LNCaP clone FGC (cell line): ENCODE measurements around the gene BLMH.

Experiments
- DNase-seq: peaks from one replicate; pipeline ENCODE4 v3.0.0-alpha.2; 2011; ENCODE audit warnings: low read depth
- H3K4me3 ChIP-seq: 2 replicates; pipeline ENCODE4 v1.5.1; 2011; ENCODE audit warnings: mild to moderate bottlenecking, low read depth, low read length, control low read depth
- TF ChIP-seq, protein P1 (sequence below): IDR thresholded peaks from 2 replicates; pipeline ENCODE4 v1.5.1; 2012; ENCODE audit warnings: mild to moderate bottlenecking; ENCODE audit not compliant: control insufficient read depth, insufficient read depth; ENCODE audit errors: extremely low read depth

The BLMH gene

DNA sequence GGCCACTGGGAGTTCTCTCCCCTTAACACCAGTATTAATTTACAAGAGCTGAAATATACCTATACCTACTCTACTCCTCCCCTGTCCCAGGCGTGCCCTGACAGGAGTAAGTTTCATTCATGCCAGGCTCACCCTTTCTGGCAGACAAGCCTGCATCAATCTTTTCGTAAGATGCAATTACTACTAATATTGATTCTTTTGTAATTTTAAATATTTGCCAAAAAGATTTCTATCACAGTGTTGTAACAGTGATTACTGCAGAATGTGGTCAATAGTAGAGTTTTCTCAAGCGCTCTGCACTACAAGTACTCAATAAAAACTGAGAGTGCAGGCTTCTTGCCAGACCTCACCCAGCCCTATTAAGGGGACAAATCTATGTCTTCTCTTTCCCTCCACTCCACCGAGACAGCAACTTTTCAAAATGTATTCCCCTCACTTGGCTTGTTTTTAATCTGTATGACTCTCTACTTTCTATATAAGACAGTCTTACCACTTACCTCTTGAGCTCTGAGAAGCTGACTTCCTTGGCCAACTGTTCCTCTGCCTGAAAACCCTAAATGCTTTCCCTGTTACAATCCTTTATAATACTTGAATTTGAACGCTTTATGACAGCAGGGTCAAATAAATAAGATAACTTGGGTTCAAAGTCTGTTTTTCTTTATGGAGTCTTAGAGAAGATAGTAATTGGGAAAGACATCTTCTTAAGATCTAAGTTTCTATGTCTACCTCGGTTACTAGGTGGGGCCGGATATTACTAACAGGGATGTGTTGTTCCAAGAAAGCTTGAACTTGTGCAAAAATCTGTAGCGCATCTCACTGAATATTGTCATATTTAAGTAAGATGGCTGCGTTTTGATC, 42.0 kb upstream of the BLMH start, which contains the start of gene TMIGD1:
TMIGD1 (minus strand) TSS at position 555 of the 858 bp plus-strand sequence. CDS start 1,924 bp downstream, outside the sequence.
- no peak for DNase-seq
- TF ChIP-seq, protein P1, sequence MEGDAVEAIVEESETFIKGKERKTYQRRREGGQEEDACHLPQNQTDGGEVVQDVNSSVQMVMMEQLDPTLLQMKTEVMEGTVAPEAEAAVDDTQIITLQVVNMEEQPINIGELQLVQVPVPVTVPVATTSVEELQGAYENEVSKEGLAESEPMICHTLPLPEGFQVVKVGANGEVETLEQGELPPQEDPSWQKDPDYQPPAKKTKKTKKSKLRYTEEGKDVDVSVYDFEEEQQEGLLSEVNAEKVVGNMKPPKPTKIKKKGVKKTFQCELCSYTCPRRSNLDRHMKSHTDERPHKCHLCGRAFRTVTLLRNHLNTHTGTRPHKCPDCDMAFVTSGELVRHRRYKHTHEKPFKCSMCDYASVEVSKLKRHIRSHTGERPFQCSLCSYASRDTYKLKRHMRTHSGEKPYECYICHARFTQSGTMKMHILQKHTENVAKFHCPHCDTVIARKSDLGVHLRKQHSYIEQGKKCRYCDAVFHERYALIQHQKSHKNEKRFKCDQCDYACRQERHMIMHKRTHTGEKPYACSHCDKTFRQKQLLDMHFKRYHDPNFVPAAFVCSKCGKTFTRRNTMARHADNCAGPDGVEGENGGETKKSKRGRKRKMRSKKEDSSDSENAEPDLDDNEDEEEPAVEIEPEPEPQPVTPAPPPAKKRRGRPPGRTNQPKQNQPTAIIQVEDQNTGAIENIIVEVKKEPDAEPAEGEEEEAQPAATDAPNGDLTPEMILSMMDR = no peak

DNA sequence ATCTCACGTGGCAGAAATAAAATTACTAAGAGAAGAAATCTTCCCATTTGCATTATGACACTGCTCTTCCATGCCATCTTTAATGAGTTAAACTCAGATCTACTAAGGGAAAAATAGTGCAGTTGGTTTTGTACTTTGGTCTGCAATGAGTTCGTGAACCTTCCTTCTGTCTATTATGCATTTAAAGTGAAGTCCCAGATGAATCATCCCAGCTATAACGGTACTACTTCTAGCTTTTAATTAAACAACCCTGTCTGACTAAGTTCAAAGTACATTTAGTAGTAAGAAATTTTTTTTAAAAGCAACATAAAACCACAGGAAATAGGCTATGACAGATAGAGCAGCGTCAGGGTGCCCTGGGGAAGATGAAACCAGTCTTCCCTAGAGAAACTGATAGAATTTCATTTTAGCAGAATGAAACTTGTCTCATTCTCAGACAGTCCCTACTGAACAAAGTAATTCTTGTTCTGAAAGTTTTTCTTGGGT, 40.4 kb upstream of the BLMH start:
- H3K4me3 ChIP-seq = no peak overlapping the region
- TF ChIP-seq, protein P1 = no peak
- no peak for DNase-seq

More for the DNA sequence above, 42.0 kb upstream of the BLMH start, which contains the start of gene TMIGD1:
- no peak within 1 kb of the TSS for H3K4me3 ChIP-seq

DNA sequence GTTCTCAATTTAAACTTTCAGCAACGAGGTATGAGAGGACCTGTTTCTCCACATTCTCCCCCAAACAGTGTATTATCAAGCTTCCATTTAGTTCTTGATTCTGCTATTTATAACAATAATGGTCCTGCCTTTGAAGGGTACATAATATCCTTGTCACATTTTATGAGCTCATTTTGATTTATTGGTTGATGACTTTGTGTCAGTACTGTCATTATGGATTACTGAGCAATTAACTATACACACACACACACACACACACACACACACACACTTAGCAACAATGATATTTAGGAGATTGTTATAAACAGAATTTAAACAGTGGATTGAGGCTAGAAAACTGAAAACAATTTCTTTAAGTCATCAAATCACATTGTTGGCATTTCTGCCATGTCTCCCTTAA, 35.1 kb upstream of the BLMH start:
- TF ChIP-seq, protein P1 = no peak
- no peak for DNase-seq
- no peak overlapping the region for H3K4me3 ChIP-seq

DNA sequence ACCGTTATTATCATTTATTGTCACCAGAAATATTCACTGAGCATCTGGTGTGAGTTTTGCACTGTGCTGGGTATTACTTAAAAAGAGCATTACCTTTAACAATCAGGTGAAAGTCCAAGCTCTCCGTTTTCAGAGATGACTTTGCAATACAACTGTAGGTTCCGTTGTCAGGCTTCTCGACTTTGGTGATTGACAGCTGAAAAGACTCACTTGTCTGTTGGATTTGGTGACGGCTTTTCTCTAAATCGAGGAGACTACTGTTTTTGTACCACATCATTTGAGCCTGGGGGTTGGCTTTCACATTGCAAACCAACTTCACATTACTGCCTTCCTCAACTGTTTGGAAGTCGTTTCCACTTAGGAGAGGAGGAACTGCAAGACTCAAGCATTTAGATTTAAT, 33.0 kb upstream of the BLMH start:
- TF ChIP-seq, protein P1 = no peak
- DNase-seq = no peak
- no peak overlapping the region for H3K4me3 ChIP-seq

DNA sequence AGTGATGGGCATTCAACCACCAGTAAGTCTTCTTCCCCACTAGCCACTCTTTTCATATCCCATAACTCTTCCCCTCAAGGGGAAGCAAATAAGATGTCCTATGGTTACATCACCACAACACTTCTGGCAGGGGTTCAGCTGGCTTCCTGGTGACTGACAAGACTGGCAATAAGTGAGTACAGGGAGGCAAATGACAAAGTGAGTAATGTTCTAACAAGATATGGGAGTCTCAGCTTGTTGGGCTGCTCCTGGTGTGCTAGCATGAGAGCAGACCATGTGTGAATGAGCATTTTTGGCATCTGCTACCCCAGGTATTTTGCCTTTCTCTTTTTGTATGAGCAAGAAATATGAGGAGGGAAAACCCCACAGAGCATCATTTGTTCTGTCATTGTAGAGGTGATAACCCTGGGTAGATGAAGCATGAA, 32.2 kb upstream of the BLMH start:
- TF ChIP-seq, protein P1 = no peak
- no peak overlapping the region for H3K4me3 ChIP-seq
- peak; percentile 63 for DNase-seq

DNA sequence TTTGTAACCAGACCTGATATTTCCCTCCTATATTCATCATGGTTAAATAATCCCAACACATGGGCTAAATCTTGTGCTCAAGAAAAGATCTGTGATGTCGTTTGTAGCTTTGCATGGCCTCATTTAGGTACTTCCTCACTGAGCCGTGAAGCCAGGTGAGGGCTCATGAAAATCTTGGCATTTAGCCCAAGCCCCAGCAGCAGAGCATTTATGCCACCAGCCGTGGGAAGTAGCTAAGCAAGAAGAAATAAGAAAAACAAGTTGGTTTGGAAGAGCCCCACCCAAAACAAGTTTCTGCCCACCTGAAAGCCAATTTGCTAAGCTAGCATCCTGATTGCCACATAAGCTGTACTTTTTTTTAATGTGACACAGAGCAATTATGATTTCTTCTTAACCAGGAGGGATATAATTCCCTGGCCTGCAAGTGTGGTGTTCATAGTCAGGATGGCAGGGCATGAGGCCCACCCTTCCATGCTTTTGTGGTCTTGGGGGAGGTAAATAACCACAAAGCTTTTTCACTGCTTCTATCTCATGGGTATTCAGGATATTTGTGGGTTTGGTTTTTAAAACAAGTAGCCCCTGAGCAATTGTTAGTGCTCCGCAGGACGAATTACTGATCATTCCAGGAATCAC, 31.6 kb upstream of the BLMH start:
- TF ChIP-seq, protein P1 = no peak
- no peak for DNase-seq
- no peak overlapping the region for H3K4me3 ChIP-seq
